Renal cortex interstitium (tissue), 11 donors: Measurements from ENCODE around the gene SLC24A3. TPM values are rescaled to one million over a fixed set of nuclear protein-coding genes. Genes with fewer than 3 reads are reported as not detected.

Experiments used
- DNase-seq, 11 donors: peaks; one replicate each; pipeline ENCODE4 v3.0.0-alpha.2; 2013; ENCODE audit warnings: low read depth in 9 of 11, low spot score in 4 of 11; ENCODE audit errors: extremely low read depth in 1 of 11
- polyA plus RNA-seq, 3 donors: library from polyadenylated mRNA; unstranded; fragments of 120-200 nt; gene quantifications; one replicate each; pipeline ENCODE4 v1.2.1, GENCODE V29; 2013; ENCODE audit not compliant: insufficient read length in 3 of 3

The SLC24A3 gene
- polyA plus RNA-seq, 3 donors: 3.5 to 5.4 (median 4.8) TPM

DNA sequence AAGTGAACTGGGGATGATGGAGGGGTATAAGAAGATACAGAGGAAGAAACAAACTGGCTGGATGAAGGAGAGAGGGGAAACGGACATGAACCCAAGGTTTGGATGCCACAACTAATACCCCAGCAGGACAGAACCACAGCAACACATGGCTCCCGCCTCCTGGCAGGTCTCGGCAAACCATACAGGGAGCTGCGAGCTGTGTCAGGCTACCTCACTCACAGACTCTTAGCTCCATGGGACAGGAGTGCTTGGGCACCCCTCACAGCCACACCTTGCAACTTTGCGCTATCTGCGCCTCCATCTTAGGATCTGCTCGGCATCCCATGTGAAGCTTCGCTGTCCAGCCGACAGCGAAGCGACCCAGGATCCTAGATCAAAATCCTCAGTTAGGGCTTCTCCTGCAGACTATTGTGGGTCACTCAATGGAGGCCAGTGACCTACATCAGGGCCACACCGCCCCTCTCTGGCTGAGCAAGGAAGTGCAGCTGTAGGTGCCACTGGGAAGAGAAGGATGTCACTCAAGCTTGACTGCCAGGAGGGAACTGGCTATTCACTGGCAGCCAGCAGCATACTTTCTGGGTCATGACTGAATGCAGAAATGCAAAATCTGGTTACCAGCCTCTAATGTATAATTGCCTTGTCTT is 371.2 kb downstream of the SLC24A3 start:
- peak; percentile 39 to 74 (median 57) for DNase-seq

- DNase-seq: no peak
These were observed 375.8 kb downstream of the SLC24A3 start for GRCh38 chr20:19588241-19588640.

DNA sequence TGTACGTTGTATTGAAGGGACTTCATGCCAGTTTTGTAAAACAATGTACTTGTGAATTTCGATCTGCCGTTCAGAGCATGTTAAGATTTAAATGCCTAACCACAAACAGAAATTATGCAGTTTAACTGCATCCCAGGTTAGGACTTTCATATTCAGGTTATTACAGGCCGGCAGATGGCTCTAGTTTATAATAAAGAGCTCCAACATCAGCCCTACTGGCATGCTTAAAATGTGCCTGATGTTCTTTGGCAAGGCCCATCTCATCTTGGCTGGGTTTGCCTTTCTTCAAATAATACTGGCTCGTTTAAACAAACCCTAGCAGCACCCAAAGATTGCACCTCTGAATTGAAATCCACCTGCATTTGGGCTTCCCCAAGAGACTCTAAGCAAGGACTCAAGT is 376.3 kb downstream of the SLC24A3 start:
- DNase-seq: no peak

DNA sequence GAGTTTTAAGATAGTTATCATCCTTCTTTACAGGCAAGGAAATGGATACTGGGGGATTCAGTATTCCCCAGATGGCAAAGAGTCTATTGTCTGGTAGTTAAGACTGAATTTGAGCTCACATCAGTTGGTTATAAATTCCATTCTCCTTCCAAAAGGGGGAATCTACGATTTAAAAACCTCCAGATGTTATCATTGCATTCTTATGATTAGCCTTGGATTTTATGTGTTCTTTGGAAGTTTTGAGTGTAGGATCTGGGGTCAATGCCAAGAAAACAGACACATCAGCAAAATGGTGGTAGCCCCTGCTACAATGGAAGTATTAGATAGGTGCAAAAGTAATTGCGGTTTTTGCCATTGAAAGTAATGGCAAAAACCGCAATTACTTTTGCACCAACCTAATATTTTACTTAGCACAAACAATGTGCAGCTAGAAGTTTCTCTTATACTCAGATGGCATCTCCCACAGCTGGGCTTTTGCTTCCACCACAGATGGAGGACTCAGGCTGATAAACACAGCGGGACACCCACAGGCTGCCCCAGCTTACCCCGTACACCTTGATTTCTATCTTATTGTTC is 377.4 kb downstream of the SLC24A3 start:
- DNase-seq: no peak

GRCh38 chr20:19590382-19590781 is 377.9 kb downstream of the SLC24A3 start:
- no peak for DNase-seq

DNA sequence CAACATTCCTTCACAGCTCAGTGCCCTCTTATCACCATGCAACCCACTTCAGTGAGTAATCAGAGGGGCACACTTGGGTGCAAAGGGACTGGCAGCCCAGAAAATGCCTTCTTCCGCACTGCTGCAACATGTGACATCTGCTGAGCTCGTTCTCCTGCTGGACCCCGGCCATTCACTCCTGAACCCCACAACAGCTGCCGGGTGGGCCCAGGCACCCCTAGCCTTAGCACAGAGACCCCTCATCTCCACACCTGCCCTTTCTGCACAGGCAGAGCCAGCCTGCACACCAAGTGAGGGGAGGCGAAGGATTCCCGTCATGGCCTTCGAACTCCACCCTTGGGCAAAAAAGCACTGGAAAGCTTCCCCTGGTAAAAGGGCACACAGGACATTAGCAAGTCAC is 381.3 kb downstream of the SLC24A3 start:
- no peak for DNase-seq

- no peak for DNase-seq
These were observed 382.5 kb downstream of the SLC24A3 start for GRCh38 chr20:19594896-19595295.

DNA sequence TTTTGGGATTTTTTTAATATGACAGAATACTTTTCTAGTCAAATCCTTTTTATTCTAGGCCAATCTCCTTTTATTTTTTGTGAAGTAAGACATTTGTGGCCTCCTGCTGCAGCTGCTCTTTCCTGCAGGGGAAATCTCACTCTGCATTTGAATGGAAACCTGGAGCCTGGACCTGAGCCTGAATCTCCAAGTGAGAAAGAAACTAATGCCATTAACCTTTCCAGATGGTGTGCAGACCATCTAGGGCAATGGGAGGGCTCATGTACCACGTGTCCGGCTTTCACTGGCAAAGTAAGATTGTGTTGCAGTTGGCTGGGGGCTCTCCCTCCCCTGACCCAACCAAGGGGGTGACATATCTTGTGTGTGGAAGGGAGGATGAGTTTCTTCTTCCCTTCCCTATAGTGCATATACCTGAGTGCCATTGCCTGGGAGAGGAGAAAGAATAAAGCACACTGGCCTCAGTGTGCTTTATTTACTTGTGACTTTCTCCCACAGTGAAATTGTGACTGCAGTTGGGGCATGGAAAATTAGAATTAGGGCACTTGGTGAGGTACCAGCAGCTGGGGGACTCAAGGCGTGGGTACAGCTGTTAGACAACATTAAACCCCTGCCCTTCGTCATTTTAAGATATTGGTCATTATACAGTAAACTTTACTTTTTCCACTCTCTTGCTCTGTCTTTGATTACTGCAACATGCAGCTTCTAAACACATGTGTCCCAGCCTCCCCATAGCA is 385.8 kb downstream of the SLC24A3 start:
- no peak for DNase-seq

GRCh38 chr20:19599200-19599599 is 386.8 kb downstream of the SLC24A3 start:
- DNase-seq: no peak

GRCh38 chr20:19600042-19600441 is 387.6 kb downstream of the SLC24A3 start:
- DNase-seq: no peak

DNA sequence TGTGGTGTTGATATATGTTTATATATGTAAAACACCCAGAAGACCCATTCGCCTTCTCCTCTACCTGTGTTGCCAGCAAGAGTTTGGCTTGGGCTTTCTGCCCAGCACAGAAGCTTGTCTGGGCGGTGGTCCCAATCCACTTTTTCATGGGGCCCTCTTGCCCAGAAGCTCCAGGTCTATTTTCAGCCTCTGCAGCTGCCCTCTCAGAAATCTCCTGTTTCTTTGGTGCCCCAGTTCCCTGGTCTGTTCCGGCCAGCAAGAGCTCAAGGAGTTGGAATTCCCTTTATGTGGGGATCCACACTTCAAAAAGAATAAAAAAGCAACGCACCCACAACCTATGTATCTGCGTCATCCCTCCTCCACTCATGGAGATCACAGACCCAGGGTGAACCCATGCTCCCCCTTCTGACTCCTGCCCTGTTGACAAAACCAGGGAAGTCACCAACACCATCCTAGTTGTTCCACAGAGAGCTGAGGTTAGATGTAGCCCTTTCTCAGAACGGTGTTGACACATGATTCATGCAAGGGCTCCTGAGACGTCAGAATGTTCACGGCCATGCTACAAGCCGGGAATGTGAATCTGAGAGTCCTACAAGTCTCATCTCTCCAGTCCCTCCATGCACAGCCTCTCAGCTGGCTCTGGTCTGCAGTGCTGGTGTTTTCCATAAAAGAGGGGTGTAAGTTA is 388.8 kb downstream of the SLC24A3 start:
- no peak for DNase-seq

- no peak for DNase-seq
These were observed 390.4 kb downstream of the SLC24A3 start for GRCh38 chr20:19602675-19603375.

DNA sequence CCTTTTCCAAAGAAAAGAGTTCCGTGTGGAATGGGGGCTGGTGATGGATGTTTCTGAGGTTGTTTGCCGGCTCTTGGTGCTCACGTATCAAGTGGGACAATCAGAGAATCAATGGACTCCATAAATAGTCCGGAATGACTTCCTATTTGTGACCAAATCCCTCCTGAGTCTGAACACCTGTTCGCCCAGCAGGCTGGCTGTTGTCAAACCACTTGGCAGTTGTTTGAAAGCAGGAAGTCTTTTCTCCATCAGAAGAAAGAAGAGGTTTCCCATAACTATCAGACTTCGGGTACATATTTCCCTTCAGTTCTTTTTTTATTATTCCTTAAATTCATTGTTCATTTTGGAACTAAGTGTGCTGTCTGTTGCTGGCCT is 390.9 kb downstream of the SLC24A3 start:
- DNase-seq: no peak

DNA sequence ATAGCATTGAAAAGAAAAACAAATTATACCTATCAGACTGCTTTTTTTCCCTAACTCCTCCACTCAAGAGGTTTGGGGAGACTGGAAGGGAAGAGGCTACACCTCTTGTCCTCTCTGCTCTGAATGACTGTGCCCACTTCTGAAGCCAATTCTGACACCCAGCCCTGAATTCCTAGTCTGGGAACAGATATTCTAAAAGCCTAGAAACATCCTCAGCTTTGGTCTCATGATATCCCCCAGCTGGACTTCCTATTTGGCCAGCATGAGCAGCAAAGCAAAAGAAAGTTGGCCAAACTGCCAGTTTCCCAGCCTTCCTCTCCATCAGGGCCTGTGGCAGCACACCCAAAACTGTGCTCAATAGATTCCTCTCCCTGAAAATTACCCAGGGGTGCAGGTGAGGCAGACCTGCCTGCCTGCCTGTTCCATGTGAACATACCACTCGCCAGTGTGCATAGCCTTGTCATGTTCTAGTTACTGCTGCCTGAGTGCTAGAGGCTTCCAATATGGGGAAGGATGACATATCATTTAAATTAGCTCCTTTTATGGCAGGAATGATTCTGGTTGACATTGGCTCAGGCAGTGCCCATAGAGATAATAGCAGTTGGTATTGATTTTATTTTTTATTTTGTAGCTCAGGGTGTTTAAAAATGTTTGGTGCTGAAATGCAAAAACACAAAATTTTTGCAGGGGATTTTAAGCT is 393.5 kb downstream of the SLC24A3 start:
- peak in 2 of 11 donors; percentile 9 to 20 for DNase-seq

- no peak for DNase-seq
These were observed 397.3 kb downstream of the SLC24A3 start for GRCh38 chr20:19609642-19610223.

DNA sequence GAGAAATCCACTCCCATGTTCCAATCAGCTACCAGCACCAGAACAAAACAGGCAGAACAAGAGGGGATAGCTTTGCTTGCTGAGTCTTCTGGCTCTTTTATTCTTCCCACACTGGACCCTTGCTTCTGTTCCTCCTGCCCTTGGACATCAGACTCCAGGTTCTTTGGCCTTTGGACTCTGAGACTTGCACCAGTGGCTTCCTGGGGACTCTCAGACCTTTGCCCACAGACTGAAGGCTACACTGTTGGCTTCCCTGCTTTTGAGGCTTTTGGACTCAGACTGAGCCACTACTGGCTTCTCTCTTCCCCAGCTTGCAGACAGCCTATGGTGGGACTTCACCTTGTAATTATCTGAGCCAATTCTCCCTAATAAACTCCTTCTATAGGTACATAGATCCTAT is 403.2 kb downstream of the SLC24A3 start:
- DNase-seq: no peak

DNA sequence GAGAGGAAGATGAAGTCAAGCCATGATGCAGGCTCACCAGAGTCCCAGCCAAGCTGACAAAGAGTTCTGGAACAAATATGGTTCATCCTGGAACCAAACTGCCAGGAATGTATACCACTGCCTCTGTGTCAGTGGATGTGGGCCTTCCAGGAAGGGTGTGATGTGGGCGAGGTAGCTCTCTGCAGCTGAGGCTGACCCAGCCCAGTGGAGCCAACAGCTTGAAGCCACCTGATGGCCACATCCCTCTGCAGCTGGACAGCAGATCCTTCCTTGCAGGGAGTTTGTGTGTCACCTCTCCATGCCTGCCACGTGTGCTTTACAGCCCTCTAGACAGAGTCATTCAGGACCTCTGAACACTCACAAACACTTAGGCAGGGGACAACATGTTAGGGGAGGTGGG is 403.6 kb downstream of the SLC24A3 start:
- DNase-seq: no peak

DNA sequence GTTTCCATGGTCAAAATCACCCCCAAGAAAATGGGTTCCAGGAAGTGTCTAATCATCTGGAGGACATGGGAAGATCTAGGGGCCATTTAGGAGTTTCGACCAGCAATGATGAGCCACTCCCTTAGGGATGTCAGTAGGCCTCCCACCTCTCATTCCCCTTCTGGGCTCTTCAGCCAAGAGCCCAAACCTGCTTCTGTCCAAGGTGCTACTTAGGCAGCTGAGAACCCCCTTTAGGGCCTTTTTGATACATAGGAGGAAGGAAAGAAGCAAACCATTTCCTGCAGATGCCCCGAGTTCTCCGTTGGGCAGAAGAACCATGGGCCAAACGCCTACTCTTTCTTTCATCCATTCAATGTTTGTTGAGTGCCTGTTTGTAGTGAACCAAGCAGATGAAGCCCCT is 404.2 kb downstream of the SLC24A3 start:
- no peak for DNase-seq

DNA sequence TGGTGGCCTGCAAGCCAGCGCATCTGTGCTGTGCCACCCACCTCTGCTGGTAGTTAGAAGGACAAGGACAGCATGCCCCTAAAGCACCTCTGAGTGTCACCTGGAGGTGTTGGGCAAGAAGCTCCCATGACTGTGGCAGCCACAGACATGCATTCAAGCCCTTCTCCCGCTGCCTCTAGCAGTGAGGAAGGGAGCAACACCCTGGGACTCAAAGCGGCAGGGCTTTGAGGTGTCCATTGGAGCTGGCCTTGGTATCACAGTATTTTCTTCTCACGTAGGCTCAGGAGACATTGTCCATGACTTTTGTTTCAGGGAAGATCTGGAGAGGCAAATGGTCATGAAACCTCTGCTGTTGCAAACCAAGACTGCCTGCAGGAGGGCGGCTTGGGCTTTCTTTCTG is 404.8 kb downstream of the SLC24A3 start:
- no peak for DNase-seq
